Coronary artery (tissue), 2 donors: ENCODE measurements around the gene MAL.

Experiments
- DNase-seq: peaks from one replicate; pipeline ENCODE4 v3.0.0-alpha.2; 2017; ENCODE audit warnings: low spot score
- H3K27ac ChIP-seq, 2 donors: fragments of 200-600 bp; sonication (generic); one replicate each; pipeline ENCODE4 v1.5.1; 2016 to 2019
- H3K4me3 ChIP-seq: fragments of 200-600 bp; sonication (generic); 2 replicates; pipeline ENCODE4 v1.5.1; 2016; ENCODE audit warnings: mild to moderate bottlenecking, moderate library complexity
- TF ChIP-seq, protein P1 (sequence below): fragments of 200-600 bp; sonication (generic); IDR thresholded peaks from one replicate; pipeline ENCODE4 v1.5.1; 2019; ENCODE audit warnings: antibody characterized with exemption

The MAL gene

DNA sequence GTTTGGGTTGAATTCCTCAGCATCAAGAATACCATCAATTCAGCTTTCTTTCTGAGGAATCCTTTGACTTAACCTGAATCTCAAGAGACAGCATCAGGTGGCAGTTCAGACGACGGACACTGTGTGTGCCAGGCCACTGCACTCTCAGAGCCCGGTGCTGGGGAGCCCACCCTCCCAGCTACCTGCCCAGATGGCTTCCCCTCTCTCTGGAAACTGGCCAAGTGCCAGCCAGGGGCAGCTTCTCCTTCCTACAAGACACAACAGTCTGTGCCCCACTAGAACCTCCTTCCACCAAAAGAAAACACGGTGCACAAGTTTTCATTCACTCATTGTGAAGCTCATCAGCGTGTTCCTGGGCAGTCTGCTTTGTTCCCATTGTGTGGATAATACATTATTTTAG is 28.5 kb downstream of the MAL start:
- H3K27ac ChIP-seq: no peak overlapping the region
- TF ChIP-seq, protein P1, sequence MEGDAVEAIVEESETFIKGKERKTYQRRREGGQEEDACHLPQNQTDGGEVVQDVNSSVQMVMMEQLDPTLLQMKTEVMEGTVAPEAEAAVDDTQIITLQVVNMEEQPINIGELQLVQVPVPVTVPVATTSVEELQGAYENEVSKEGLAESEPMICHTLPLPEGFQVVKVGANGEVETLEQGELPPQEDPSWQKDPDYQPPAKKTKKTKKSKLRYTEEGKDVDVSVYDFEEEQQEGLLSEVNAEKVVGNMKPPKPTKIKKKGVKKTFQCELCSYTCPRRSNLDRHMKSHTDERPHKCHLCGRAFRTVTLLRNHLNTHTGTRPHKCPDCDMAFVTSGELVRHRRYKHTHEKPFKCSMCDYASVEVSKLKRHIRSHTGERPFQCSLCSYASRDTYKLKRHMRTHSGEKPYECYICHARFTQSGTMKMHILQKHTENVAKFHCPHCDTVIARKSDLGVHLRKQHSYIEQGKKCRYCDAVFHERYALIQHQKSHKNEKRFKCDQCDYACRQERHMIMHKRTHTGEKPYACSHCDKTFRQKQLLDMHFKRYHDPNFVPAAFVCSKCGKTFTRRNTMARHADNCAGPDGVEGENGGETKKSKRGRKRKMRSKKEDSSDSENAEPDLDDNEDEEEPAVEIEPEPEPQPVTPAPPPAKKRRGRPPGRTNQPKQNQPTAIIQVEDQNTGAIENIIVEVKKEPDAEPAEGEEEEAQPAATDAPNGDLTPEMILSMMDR: no peak

DNA sequence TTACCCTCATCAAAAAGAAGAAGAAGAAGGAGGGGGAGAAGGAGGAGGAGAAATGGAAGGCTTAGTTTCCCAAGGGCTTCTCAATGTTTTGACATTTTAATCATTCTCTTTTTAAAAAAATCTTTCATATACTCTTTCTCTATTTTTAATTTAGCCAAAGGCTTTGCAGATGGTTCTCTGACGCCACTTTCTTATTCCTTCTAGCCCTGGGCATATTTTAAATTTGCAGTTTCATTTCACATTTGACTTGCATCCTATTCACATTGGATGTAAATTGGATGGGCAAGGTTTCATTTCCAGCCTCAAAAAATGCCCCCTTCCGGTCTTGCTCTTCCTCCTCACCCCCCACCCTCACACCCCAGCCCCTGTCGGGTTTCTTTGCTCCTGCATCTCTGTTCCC is 29.8 kb downstream of the MAL start:
- Histone ChIP-seq H3K4me3 (no peak overlapping the region), H3K27ac (no peak overlapping the region)
- TF ChIP-seq, protein P1: no peak
- DNase-seq: no peak

More for the DNA sequence above, 28.5 kb downstream of the MAL start:
- H3K4me3 ChIP-seq: no peak overlapping the region
- no peak for DNase-seq

DNA sequence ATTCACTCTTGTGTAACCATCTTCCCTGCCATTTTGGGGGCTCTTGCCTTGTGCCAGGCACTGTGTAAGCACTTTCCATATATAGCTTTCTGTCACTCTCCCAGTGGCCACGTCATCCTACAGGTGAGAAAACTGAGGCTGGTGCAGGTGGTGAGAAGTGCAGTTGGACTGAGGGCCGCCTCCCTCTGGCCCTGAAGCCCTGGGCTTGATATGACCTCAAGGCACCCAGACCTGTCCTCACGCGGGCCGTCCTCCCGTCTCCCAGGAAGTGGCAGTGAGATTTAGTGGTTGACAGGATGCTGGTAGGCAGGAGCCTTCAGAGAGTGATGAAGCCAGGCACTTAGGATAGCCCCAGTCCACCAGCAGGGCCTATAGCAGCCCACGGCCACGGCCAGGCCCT is 30.5 kb downstream of the MAL start:
- H3K4me3 ChIP-seq: no peak overlapping the region
- H3K27ac ChIP-seq: no peak overlapping the region
- DNase-seq: no peak
- TF ChIP-seq, protein P1: no peak

DNA sequence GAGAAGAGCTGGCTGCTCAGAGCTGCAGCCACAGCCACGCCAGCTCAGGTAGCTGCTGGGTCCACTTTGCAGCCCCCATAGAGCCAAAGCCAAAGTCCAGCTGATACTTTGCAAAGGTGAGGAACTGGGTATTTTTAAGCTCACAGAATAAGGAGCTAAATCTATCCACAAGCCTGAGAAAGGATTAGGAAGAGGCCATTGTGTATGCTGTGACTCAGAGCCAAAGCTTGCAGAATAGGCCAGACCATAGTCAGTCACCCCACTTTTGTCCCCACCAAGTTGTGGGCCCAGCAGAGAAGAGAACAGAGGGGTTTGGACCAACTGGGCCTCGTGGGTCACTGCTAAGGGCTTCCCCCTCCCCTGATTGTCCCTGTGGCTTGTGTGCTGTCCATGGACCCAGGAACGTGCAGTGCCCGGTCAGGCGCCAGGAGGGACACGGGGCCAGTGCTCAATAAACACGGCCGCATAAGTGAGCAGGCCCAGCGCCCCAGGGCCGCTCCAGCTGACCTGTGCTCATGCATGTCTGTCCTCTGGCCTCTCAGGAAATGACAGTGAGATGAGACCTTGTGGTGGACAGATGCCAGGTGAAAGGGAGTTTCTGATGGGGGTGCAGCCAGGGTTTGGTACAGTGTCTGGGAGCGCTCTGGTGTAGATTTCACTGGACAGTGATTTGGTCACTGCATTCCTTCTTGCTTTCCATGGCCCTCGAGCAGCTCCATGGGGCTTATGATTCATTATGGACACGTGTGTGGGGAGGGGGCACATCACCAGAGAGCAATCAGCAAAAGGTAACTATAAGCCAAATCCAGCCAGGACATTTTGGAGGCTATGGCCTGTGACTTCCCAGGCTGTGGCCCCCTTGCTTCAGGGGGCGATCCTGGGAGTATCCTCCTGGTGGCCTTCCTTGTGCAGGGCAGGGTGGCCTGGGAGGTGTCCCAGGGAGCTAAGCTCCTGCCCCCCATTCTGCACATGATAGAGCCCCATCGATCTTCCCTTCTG is 31.3 kb downstream of the MAL start:
- DNase-seq: no peak
- TF ChIP-seq, protein P1: no peak
- H3K4me3 ChIP-seq: no peak overlapping the region
- peak overlapping the region in 1 of 2 donors; percentile 15 for H3K27ac ChIP-seq

DNA sequence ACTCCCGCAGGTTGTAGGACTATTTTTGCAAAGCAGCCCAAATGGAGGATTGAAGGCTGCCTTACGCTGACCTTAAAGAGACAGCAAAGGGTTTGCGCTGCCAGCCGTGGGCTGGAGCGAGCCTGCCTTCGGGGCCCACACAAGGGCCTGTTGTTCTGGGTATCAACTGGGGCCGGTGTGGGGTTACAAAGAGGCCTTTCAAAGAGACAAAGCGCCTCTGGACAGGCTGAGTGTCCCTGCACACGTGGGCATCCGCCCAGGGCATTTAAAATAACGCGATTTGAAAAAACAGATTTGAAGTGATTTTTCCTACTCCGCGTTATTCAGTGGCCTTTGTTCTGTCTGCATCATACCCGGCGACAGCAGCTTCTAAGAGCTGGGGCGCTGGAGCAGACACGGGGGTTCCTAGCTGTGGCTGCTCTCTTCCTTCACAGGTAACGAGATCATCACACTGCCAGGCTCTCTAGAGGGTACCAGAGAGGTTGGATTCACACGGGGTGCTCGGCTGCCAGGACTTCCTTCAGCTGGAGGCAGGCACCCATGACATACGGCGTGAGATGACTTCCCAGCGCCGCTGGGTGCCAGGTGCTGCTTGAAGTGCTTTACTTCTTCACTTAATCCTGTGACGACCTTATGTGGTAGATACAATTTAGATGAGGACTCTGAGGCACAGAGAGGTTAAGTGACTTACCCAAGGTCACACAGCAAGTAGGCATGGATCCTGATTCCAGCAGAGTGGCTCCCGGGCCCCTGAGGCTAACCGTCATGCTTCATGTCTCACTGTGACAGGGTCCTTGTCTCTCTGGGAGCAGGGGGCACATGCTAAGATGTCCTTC is 32.2 kb downstream of the MAL start:
- DNase-seq: peak; percentile 40
- peak overlapping the region in 1 of 2 donors; percentile 32 for H3K27ac ChIP-seq
- TF ChIP-seq, protein P1: no peak
- no peak overlapping the region for H3K4me3 ChIP-seq

DNA sequence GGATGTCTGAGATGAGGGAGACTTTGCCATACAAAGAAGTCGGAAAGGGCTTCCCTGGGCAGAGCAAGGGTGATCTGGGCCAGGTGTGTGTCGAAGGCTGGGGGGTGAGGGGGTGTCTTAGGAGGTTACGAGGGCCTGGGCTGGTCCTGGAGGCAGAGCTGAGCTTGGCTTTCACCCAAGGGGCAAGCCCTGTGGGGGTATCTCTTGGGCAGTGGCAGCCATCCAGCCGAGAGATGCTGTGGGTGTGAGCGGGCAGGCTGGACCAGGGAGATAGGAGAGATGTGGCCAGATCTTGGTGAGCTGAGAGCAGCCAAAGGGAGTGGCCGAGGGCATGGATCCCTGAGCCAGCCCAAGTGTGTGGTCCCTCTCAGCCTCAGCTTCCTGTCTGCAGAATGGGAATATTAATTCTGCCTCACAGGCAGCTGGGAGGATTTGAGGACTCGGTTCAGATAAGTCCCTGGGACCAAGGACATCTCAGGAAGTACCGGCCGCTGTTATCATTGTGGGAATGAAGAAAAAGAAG is 33.0 kb downstream of the MAL start:
- Histone ChIP-seq H3K27ac (peak overlapping the region in 1 of 2 donors; percentile 32), H3K4me3 (no peak overlapping the region)
- TF ChIP-seq, protein P1: no peak
- DNase-seq: peak; percentile 36
